Dermis blood vessel endothelial cell (primary cell): ENCODE measurements around the gene PPP1R16B. TPM values are rescaled to one million over a fixed set of nuclear protein-coding genes. Genes with fewer than 3 reads are reported as not detected.
A peak's percentile ranks its signal among the peaks of the same experiment; 100 is the strongest.
"Not testable (repeated sequence)": the region's sequence is repeated elsewhere in the genome, so short reads cannot be mapped to it uniquely, and the experiment has no call there.

Experiments used
- DNase-seq: peaks from one replicate; pipeline ENCODE4 v3.0.0; 2010
- total RNA-seq: library from RNA; depleted of rRNA; stranded (reverse); fragments of >200 nt; gene quantifications from 2 replicates; pipeline ENCODE4 v1.2.3, GENCODE V29; 2014

Gene PPP1R16B
- total RNA-seq, 1 donor from 2014 or later = 247 TPM

DNA sequence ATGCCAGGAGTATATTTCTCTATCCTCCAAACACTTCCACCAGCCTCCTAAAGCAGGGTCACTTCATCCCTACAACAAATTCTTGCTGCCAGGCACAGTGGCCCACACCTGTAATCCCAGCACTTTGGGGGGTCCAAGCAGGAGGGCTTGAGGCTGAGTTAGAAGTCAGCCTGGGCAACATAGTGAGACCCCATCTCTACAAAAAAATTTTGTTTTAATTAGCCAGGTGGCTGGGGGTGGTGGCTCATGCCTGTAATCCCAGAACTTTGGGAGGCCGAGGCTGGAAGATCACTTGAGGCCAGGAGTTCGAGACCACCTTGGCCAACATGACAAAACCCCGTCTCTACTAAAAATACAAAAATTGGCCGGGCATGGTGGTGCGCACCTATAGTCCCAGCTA is 11.4 kb upstream of the PPP1R16B start:
- not testable (repeated sequence) for DNase-seq

DNA sequence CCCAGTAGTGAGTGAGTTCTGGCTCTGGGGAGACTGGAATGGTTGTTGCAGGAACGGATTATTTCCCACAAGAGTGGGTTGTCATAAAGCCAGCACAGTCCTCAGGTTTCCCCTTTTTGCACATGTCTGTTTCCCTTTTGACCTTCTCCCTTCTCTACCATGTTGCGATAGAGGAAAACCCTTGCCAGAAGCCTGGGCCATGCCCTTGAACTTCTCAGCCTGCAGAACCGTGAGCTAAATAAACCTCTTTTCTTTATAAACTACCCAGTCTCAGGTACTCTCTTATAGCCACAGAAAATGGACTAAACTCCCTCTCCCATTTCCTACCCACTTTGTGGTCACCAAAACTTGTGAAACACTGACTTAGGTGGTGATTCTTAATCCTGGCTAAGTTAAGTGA is 7.2 kb upstream of the PPP1R16B start:
- DNase-seq = no peak

DNA sequence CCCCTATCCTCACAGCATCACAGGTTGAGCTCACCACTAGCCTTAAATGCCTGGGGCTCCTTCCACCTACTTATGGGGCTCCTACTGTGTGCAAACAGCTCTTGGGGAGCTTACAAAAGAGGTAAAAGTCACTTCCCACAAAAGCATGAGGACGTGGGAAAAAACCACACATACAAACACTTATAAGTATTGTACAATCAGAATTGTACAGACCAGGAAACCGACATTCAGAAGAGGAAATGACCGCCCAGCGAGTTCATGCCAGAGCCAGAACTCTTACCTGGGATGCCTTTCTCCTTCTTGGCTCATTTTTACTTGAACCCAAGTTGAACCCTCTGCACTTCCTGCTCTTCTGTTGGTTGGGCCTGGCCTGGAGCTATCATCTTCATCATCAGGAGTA is 6.3 kb upstream of the PPP1R16B start:
- DNase-seq = peak; percentile 93

DNA sequence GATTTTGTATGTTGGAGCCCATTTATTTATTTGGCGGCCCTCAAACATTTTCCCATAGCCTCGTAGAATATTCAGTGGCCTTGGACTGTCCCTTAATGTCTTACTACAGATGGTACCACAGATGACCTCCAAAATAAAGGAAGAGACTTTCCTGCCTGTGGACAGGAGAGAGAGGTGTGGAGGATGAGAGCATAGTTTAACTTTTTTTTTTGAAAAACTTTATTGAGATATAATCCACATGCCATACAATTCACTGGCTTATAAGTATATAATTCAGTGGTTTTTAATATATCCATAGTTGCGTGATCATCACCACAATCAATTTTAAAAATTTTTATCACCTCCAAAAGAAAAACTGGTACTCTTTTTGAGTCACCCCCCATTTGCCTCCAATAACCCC is 4.6 kb upstream of the PPP1R16B start:
- DNase-seq = no peak

DNA sequence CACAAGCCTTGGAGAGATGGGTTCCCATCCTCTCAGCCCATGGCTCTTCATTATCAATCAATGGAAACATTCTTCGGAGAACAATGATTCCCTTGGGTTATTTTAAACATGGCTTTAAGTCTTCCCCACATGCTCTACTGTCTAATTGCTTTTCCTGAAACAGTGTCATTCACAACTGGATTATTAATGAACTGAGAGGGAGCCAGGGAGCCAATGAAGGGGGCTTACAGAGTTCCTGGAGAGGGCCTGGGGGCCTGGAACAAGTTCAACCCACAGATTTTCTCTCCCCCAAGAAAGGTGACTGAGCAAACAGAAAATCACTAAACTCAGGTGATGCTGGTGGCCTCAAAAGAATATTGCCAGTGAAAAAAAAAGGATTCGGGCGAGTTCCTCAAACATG is 1.3 kb upstream of the PPP1R16B start:
- DNase-seq = no peak

DNA sequence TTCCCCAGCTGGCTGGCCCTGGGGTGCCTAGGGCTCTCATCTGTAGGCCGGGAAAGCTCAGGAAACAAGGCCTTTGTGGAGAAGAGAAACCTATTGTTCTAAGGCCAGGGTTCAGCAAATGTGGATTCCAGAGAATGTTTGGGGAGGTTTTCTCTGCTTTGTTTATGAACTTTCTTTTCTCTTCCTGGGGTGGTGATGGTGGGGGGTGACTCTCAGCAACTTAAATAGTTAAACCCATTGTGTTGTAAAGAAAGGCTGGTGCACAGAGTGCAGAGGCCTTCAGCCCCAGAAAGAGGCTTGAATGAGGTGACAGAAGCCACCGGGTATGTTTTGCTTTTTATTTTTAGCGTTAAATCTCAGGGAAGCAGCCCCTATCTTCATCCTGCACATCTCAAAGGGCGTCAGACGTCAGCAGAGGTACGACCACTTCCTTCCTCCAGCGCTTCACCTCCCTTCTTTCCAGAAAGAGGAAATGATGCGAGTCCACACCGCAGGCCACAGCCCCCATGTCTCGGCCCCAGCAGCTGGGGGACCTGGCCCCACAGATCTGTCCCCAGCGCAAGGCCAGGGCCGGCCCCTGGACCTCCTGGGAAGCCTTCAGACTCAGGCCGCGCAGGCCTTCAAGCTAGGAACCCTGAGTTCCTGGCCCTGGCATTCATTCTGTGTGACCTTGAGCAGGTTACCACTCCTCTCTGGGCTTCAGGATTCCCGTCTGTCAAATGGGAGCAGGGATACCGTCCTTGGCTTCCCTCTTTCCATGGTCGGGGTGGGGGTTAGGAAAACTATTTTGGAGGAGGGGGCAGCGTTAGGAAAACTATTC is 605 bp upstream of the PPP1R16B start:
- DNase-seq = peak; percentile 92

DNA sequence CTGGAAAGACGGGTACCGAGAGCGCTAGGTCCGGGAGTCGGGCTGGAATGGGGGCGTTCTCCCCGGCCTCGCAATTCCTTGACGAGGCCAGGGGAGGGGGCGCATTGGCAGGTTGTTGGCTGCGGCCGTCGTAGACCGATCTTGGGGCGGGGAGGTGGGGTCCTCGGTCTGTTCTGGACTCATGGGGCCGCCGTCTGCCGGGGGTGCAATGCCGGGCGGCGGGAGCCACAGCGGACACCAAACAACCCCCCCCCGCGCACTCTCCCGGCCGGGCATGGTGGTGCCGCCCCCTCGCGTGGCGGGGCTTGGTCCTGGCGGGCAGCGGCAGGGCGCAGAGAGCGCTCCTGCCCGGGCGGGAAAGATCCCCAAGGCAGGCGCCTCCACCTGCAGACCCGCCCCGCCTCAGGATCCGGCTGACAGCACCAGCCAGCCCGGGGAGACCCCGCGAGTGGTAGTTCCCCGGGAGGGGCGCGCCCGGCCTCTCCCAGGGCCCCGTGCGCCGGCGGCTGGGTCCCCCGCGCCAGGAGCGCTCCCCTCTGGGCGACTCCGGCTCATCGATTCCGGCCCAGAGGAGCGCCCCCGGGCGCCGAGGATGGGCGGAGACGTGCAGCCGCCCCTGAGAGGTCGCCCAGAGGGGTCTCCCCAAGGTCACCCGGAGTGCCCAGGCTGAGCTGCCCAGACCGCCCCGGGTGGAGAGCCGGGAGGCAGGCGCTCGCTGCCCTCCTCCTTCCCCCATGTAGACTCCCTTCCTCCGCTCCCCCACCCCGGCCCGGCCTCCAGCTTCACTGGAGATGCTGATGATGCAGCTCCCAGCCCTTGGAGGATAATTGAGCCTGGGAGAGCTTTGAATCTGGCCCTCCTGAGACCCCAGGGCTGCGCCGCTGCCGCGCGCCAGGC is 709 bp downstream of the PPP1R16B start:
- peak; percentile 59 for DNase-seq

DNA sequence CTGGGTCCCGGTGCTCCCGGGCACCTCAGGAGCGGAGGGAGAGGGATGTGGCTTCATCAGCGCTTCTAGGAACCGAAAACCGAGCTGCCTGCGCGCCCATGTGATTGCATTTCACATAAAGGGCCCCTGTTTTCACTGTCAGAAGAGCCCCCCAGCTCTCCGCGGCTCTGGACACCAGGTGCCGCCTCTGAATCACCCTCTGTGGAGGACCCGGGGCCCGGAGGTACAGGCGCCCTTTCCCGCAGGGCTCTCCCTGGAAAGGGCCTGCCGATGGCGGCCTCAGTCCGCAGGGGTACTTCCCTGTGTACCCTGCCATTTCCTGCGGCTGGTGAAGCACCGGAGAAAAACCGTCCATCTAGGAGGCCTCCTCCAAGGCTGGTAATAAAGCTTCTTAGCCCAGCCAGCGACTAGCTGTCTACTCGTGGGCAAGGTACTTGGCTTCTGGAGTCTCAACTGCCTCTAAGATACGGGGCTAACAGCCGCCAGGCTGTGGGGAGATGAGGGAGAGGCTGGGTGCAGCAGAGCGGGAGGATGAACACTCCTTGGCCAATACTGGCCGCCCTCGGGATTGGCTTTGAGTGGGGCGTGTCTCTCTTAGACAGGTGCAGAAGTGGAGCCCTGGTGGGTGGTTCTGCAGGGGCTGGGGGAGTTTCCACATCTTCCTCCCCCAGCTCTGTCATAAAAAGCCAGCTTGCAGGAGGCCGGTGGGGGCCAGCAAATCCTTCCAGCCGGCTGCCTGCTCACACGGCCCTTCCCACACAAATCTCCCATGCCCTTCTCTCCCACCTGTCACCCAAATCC is 1.6 kb downstream of the PPP1R16B start:
- DNase-seq = no peak

DNA sequence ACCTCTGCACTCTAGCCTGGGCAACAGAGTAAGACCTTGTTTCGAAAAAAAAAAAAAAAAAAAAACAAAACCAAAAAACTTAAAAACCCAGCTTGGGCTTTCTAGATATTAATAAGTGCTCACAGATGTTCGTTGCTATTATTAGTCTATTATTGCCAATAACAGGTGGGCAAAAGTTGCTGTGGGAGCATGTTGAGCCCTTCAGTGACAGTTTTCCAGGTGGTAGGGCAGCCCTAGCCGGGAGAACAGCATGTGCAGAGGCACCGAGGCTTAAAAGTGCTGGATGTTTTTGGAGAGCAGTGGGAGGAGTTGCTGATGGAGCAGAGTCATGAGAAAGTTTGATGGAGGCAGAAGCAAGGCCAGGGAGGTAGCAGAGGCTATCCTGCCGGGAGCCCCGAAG is 4.4 kb downstream of the PPP1R16B start:
- no peak for DNase-seq

DNA sequence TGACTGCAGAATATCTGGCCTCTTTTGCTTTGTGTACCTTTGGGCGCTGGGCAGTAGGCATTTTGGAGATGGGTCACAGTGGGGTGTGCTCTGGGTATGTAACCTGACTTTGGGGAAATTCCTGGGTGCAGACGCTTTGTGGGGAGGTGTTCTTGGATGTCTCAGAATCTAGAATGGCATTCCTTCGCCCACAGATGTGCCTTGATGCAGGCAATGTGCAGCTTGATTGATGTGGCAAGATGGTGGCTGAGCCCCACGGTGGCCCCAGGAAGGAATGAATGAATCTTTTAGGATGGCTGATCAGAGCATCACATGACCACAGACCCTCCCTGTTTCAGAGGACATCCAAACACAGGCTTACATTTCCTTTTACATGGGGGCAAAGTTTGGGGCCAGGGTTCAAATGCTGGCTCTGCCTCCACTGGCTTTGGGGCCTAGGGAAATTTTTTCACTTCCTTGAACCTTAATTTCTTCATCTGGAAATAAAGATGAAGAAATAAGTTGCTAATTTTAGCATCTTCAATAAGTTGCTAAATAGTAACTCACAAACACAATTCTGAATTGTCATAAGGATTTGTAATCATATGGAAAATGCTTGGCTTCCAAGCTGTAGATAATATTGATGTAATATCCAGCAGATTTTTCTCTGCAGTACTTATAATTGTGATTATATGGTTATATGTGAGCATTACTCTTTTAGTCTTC is 5.6 kb downstream of the PPP1R16B start:
- DNase-seq = no peak

DNA sequence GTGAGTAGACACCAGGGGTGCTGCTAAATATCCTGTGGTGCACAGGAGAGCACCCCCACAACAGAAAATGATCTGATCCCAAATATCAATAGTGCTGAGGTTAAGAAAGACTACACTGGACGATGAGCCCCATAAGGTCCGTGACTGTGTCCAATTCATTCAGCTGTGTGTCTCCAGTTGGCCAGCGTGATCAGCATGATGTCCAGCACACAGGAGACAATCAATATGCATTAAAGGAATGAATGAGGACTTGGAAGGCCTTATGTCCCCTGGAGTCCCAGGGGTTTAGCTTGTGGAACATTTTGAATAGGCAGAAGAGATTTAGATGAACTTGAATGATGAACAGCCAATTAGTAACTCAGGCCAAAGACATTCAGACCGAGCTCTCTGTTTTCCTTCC is 6.3 kb downstream of the PPP1R16B start:
- DNase-seq = no peak

DNA sequence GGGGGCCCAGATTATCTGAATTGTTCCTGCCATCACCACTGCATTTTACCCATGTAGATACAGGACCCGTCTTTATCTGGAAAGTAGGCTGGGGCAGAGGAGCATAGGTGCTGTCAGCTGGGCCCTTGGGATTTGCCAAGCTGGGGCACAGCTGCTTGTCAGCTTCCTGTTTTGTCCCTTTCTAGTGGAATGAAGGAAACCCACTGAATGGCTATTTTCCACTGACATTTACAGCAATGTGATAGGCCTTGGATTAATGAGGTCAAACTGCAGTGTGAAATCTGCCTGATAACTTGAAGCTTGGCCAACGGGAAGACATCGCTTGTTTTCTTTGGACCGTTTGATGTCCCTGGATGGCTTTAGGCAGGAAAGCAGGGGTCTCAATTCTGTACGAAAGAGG is 6.7 kb downstream of the PPP1R16B start:
- DNase-seq = peak; percentile 90

DNA sequence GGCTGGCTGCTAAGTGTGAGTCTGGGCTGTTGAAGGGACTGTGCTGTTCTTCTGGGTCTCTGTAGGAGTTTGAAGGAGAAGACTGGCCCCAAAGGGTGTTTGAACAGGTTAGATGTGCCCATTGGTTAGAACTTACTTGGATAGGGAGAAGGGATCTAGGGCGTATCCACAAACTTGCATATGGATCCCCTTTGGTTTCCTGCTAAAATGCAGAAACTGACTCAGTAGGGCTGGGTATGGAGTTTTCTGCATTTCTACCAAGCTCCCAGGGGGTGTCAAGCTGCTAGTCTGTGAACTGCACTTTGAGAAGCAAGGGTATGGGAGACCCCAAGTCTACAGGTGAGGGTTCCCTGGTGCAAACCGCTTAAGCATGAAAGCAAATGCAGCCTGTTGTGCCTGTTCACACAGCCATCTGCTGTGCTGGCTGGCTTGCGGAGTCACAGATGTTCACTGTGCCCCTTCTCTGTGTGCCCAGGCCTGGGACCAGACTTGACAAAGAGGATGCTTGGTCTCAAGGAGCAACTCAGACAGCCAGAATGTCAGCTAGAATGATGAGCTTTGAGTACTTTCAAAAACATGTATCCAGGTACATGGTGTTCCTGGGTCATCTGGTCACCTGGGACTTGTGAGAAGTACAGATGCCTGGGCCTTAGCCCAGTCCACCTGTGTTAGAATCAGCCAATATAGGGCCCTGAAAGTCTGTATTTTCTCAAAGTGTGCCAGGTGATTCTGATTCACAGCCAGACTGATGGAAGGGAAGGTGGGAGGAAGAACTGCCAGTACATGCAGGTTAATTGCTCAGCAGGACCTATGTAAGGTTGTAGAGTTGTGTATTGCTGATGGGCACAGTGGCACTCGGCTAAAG is 7.4 kb downstream of the PPP1R16B start:
- no peak for DNase-seq

DNA sequence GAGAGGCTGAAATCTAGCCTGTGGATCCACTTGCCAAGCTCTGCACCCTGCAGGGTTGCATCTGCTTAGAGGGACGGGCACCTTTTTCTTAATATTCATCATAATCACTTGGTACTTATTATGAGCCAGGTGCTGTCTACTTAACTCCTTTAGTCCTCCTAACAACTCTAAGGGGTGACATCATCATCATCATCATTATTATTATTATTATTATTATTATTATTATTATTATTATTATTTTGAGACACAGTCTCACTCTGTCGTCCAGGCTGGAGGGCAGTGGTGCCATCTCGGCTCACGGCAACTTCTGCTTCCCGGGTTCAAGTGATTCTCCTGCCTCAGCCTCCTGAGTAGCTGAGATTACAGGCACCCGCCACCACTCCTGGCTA is 8.1 kb downstream of the PPP1R16B start:
- DNase-seq = not testable (repeated sequence)

DNA sequence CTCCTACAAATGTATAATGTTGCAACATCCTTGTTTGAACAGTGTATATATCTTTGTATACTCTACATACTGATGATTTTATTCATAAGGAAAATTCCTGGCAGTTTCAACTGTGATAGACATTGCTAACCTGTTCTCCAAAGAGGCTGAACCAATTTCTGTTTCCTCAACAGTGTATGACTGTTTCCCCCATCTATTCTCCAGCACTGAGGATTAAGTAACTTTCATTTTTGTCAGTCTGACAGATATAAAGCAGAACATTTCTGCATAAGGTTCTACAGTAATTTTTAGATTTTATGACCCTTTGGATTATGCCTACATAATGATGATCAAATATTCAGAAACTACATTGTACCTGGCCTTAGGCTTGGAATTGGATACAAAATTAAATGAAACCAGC is 9.9 kb downstream of the PPP1R16B start:
- no peak for DNase-seq

DNA sequence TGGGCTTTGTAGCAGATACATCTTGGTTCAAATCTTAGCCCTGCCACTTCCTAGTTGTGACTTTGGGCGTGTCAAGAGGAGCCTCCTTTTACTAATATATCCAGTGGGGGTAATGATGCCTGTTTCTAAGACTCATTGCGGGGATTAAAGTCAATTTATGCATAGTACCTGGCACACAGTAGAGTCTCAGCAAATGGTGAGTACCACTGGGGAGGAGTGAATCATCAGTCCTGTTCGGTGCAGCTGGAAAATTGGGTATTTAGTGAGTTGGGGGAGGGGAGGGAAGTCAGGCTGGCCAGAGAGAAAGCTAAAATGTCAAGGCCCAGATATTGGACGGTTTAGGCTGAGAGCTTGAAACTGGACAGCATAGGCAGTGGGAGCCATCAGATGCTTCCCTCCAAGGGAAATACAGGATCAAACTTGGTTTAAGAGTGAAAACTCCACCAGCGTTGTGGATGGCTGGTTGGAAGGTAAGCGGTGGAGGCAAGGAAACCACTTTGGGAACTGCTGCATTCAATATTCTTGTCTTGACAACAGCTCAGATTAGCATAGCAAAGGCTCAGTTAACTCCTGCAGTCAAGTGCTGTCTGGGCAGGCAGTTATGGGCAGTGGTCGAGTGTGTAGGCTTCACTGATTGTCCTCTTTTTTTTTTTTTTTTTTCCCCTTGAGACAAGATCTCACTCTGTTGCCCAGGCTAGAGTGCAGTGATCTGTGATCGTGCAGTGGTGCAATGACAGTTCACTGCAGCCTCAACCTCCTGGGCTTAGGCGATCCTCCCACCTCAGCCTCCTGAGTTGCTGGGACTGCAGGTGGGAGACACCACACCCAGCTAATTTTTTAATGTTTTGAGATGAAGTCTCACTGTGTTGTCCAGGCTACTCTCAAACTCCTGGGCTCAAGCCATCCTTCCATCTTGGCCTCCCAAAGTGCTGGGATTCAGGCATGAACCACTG is 12.9 kb downstream of the PPP1R16B start:
- no peak for DNase-seq

DNA sequence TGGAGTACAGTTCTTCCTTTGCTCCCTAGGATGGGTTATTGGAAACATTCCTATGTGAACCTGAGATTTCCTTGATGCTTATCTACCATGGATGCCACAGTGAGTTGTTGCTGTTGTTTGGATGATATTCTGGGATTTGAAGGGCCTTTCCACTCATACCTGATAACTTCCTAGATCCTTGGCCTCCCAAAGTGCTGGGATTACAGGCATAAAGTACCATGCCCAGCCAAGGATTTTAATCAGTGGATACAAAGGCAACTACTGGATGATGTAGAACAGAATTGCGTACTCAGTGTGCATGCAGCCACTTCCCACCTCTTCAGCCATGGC is 20.0 kb downstream of the PPP1R16B start:
- no peak for DNase-seq

DNA sequence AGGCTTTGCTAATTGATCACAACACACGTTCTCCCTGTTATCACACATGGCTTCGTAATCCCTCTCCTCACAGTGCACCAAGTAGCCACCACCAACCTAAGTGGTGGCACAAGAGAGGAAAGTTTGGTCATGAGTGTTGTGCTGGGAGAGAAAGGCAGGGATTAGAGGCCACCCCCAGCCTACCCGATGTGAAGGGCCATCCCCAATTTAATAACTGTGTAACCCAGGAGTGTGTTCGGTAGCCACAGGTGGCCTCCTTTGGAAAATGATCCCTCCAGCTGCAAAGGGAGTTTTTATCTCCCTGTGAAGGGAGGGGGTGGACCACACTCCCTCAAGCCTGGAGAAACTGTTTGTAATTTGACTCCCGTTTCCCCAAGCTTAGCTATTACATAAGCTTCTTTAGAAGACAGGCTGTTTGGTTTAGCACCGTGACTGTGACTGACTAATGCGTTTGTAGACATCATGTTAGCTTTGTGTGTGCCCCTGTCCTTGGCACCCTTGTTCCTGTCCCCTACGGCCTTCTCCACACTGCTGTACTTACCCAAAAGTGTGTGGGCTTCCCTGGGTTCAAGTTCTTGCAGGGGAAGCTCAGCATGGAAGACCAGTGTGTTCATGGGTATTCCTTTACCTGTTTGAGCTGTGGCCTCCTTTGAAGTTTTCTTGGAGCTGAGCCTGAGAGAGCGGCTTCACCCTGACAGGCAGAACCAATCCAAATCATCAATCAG is 20.6 kb downstream of the PPP1R16B start:
- peak; percentile 75 for DNase-seq

DNA sequence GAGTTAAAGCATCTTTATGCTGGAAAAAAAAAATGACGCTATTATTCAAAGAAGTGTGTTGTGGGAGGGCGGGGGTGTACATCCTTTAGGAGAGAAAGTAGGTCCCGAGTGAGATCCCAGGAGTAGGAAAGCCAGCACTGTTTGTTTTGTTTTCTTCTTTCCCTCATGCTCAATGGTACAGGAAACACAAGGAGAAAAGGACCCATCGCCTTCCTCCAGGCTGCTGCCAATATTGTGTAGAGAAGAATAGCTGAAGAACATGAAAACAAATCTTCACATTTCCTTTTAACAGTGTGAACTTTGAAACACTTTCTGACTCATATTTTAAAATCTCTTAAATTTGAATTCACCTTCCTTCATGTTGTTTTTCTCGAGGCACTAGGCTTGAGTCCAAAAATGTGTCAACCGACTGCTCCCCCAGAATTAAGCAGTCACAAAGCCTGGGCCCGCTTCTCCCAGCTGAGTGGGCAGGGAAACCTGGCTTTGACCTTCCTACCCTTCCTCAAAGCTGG is 22.3 kb downstream of the PPP1R16B start:
- DNase-seq = peak; percentile 93
